GM18861 (cell line): Measurements from ENCODE around the gene CMSS1.

Source experiments
- ATAC-seq: cut with Tn5 transposase; IDR thresholded peaks from one replicate; pipeline ENCODE4 v1.9.1; 2021; ENCODE audit not compliant: unreplicated experiment

Gene CMSS1

GRCh38 chr3:99901200-99901926 is 83.7 kb downstream of the CMSS1 start:
- no peak for ATAC-seq

DNA sequence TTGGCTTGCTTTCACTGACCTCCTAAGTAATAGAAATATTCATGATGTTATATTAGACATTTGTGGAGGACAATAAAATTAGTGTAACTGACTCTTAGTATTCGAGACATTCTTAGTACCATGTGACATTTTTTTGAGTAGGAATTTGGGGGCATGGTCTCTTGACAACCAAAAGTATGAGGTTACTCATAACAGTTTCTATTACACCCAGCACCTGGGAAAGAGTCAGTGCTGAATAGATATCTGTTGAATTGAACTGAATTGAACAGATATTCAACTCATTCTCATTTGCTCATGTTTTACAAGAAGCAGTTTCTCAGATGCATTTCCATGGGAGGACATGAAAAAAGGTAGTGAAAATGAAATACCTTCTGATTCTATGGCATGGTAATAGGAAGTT is 84.4 kb downstream of the CMSS1 start:
- ATAC-seq = no peak

GRCh38 chr3:99903869-99904268 is 86.2 kb downstream of the CMSS1 start:
- ATAC-seq = no peak

GRCh38 chr3:99907959-99908544 is 90.4 kb downstream of the CMSS1 start:
- no peak for ATAC-seq

- ATAC-seq = no peak
Measured at GRCh38 chr3:99909714-99910495, 92.2 kb downstream of the CMSS1 start.

GRCh38 chr3:99910752-99911290 is 93.2 kb downstream of the CMSS1 start:
- ATAC-seq = no peak

DNA sequence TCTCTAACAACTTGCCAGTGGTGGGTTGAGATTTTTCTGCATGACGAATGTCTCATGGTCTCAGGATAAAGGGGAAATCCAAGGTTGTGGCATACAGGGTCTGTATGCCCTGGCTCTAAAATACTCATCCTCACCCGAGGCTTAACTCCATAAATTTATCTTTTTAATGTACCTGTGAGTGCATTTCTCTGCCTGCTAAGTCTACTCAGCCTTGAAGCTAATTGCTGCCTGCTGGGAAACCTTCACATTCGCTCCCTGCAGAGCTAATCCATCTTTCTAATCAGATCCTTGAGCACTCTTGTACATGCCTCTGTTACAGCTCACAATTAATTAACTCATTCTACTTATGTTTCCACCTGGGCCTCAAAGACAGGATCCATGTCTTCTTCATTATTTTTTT is 93.8 kb downstream of the CMSS1 start:
- no peak for ATAC-seq

- ATAC-seq = no peak
Measured at GRCh38 chr3:99915906-99916432, 98.3 kb downstream of the CMSS1 start.

- no peak for ATAC-seq
Measured at GRCh38 chr3:99918715-99919114, 101.1 kb downstream of the CMSS1 start.

GRCh38 chr3:99919694-99920093 is 102.0 kb downstream of the CMSS1 start:
- no peak for ATAC-seq

GRCh38 chr3:99920481-99921376 is 103.1 kb downstream of the CMSS1 start:
- no peak for ATAC-seq

- ATAC-seq = no peak
Measured at GRCh38 chr3:99921377-99921695, 103.7 kb downstream of the CMSS1 start.

DNA sequence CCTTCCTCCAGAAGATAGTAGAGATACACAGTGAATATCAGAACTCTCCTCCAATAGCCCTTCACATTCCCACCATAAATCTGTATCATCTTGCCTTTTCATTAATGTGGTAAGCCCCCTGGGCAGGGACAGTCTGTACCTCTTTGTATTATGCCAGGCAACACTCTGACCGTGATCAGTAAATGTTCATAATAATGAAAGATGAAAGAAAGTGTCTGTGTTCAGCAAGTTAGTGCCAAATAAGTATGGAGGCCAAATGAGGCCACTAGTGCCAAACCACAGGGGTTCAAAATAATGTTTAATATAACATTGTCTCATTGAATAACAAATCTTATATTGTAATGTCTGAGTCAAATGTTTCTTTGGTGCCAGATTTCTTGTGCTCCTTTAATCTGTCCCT is 104.3 kb downstream of the CMSS1 start:
- no peak for ATAC-seq

DNA sequence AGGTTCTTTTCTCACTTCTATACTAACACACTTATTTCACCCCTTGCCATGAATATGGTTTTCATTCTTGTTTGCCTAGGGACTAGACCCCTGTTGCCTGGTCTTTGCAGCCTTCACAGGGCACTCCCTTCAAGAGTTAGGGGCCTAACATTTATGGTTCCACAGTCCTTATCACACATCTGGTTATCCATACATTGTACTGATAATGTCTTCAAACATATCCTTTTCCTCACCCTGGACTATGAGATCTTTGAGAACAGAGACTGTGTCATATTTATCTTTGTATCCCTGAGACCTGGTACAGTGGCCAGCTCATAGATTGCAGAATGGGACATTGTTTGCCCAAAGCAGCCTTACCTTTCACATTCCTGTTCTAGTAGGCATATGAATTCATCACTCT is 106.2 kb downstream of the CMSS1 start:
- no peak for ATAC-seq

DNA sequence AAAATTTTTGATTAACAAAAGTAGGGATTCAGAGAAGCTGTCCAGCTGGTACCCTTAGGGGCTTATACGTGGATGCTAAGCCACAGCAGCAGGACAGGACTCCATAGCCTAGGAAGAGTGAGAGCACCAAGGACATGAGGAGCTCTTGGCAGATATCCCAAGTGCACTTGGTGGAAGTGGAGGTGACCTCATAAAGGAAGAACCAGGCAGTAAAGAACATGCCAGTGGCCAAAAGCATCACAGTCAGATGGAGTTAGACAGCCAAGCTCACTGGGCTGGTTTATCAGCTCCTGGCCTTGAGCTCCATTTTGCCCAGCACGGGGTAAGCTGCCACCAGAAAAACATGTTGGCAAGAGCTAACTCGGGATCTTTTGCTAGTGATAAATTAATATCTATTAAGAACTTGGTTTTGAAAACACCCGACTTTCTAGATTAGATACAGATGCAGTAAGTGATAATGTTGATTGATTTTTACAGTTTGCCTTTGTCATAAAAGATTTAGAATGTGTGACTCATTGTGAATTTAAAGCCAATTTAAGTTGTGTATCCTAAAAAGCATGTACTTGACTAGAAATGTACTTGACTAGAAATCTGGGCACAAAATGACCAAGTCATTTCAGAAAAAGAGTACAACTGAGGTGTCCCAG is 108.0 kb downstream of the CMSS1 start:
- no peak for ATAC-seq

GRCh38 chr3:99927671-99928457 is 110.2 kb downstream of the CMSS1 start:
- no peak for ATAC-seq

- no peak for ATAC-seq
Measured at GRCh38 chr3:99928771-99929744, 111.4 kb downstream of the CMSS1 start.

GRCh38 chr3:99929745-99930139 is 112.1 kb downstream of the CMSS1 start:
- no peak for ATAC-seq
